ENCODE measurements around the gene CACNA1D.

CACNA1D gene

DNA sequence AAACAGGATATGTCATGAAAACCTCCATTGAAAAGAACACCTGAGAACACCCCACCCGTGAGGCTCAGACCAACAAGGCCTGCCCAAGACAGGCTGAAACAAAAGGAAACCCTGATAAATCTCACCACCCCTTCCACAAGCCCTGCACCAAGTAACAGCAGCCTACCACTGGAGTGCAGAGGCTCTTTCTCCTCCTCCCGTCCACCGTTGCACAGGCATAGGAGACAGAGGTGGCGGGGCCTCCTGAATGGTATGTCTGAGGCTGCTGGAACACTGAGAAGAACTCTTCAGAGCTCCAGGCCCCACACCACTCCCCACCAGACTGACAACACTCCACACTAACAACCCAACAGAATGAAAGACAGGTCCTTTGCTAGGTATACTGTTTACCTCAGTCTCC is 330.4 kb downstream of the CACNA1D start:
- no peak for ATAC-seq (ENCODE audit: low read depth)
- no peak overlapping the region for H3K27ac Mint-ChIP-seq
- no peak for DNase-seq (ENCODE audit: low spot score in 2 of 2)
- H3K36me3 Mint-ChIP-seq, result no peaks in the 10 kb centered on the region
- no peak overlapping the region for H3K4me3 Mint-ChIP-seq
- H3K27me3 Mint-ChIP-seq, result no peaks in the 10 kb centered on the region
- no peaks in the 10 kb centered on the region for H3K4me1 Mint-ChIP-seq
- H3K9me3 Mint-ChIP-seq, result no peaks in the 10 kb centered on the region

DNA sequence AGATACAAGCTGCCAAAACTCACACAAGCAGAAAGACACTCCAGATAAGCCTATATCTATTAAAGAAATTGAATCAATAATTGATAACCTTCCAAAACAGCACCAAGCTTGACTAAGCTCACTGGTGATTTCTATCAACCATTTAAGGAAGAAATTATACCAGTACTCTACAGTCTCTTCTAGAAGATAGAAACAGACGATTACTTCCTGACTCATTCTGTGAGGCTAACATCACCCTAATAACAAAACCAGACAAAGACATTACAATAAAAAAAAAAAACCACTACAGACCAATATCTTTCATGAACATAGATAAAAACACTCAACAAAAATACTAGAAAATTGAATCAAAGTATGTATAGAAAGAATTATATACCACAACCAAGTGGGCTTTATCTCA is 331.6 kb downstream of the CACNA1D start:
- H3K27me3 Mint-ChIP-seq, result no peaks in the 10 kb centered on the region
- H3K9me3 Mint-ChIP-seq, result no peaks in the 10 kb centered on the region
- no peak overlapping the region for H3K27ac Mint-ChIP-seq
- no peaks in the 10 kb centered on the region for H3K36me3 Mint-ChIP-seq
- no peak for ATAC-seq (ENCODE audit: low read depth)
- no peak for DNase-seq (ENCODE audit: low spot score in 2 of 2)
- no peak overlapping the region for H3K4me3 Mint-ChIP-seq
- H3K4me1 Mint-ChIP-seq, result no peaks in the 10 kb centered on the region

DNA sequence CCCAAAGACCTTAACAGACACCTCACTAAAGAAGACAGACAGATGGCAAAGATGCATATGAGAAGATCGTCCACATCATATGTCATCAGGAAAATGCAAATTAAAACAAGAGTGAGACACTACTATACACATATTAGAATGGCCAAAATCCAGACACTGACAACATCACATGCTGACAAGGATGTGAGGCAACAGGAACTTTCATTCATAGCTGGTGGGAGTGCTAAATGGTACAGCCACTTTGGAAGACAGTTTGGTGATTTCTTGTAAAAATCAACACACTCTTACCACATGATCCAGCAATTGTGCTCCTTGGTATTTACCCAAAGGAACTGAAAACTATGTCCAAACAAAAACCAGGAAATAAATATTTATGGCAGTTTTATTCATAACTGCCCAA is 334.2 kb downstream of the CACNA1D start:
- Mint-ChIP-seq H3K4me1 (no peaks in the 10 kb centered on the region), H3K27me3 (no peaks in the 10 kb centered on the region), H3K4me3 (no peak overlapping the region), H3K27ac (no peak overlapping the region), H3K36me3 (no peaks in the 10 kb centered on the region), H3K9me3 (no peaks in the 10 kb centered on the region)
- no peak for ATAC-seq (ENCODE audit: low read depth)
- DNase-seq (ENCODE audit: low spot score in 2 of 2), result no peak

DNA sequence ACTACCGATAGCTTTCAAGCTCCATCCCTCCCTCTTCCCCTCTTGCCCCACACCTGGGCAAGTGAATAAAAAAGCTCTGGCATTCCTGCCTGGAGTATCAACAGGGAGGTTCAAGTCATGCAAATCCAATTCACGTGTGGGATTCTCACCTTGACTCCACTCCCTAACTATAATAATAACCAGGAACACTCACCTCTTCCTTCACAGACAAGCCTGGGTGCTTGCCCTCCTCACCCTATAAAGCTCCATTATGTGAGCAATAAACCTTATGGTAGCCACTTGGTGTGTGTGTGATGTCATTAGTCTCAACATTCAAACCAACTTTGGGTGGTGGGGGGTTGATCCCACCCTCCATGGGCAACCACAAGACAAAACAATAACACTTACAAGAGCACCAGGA is 335.2 kb downstream of the CACNA1D start:
- H3K36me3 Mint-ChIP-seq, result no peaks in the 10 kb centered on the region

DNA sequence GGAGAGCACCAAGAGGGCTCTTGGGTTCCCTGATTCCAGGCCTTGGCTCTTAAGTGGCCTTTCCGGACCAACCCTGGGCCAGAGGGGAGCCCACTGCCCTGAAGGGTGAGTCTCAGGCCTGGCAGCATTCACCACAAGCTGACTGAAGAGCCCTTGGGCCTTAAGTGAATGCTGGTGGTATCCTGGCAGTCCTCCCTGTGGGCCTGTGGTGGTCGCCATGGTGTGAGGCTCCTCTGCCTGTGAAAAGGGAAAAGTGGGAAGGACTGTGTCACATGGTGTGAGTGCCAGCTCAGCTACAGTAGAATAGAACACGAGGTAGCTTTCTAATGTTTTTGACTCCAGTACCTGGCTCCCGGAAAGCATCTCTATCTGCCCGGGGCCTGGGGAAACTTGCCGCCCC is 336.5 kb downstream of the CACNA1D start:
- Mint-ChIP-seq H3K36me3 (no peaks in the 10 kb centered on the region), H3K27ac (no peak overlapping the region), H3K27me3 (no peaks in the 10 kb centered on the region), H3K9me3 (no peaks in the 10 kb centered on the region), H3K4me3 (no peak overlapping the region), H3K4me1 (no peaks in the 10 kb centered on the region)
- ATAC-seq (ENCODE audit: low read depth), result no peak
- DNase-seq (ENCODE audit: low spot score in 2 of 2), result no peak

More for the DNA sequence above, 335.2 kb downstream of the CACNA1D start:
- Mint-ChIP-seq H3K9me3 (no peaks in the 10 kb centered on the region), H3K4me3 (no peak overlapping the region), H3K27me3 (no peaks in the 10 kb centered on the region), H3K4me1 (no peaks in the 10 kb centered on the region), H3K27ac (no peak overlapping the region)
- ATAC-seq (ENCODE audit: low read depth), result no peak
- DNase-seq (ENCODE audit: low spot score in 2 of 2), result no peak

DNA sequence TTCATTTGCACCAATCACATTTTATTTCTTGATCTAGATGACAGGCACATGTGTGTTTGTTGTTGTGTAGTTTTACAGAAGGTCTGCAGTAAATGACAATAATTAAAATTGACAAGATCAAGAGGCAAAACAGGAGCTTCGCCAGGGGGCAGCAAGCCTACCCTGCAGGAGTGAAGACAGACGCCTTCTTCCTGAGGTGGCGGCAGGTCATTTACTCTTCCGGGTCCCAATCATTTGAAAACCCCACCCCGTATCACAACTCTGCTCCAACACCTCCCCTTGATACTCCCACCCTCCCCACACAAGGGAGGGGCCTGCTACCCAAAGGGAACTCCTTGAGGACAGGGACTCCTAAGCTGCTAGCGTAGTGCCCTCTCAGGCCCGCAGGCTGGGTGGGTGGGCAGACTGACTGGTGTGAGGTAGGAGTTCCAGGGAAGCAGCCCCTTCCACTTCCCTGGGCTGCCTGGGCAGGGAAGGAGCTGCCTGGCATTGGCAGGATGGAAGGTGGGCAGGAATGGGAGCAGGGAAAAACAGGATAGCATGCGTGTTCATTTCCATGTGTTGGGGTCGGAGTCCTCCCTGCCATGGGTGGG is 338.7 kb downstream of the CACNA1D start:
- DNase-seq (ENCODE audit: low spot score in 2 of 2) (no peak), ATAC-seq (ENCODE audit: low read depth) (no peak)
- Mint-ChIP-seq H3K9me3 (no peaks in the 10 kb centered on the region), H3K27ac (no peak overlapping the region), H3K36me3 (no peaks in the 10 kb centered on the region), H3K4me1 (no peaks in the 10 kb centered on the region), H3K4me3 (no peak overlapping the region), H3K27me3 (peaks cover 2% of the 10 kb centered on the region)

DNA sequence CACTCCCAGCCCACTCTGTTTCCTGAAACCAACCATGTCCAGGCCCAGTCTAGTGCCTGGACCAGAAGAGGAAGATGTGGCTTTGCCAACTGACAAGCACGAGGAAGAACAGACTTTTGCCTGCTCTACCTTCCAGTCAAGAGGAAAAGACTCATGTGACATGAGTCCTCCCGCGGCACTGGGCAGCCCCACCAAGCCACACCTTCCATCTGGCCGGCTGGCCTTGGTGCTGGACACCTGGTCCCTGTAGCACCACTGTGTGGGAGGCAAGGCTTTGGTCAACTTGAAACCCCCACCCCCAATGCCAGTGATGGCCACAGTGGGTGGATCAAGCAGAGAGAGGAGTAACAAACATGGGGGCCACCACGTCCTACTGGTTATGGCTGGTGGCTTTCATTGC is 339.3 kb downstream of the CACNA1D start:
- Mint-ChIP-seq H3K4me3 (no peak overlapping the region), H3K4me1 (no peaks in the 10 kb centered on the region), H3K27me3 (peaks cover 2% of the 10 kb centered on the region), H3K27ac (no peak overlapping the region), H3K9me3 (no peaks in the 10 kb centered on the region), H3K36me3 (no peaks in the 10 kb centered on the region)
- no peak for ATAC-seq (ENCODE audit: low read depth)
- no peak for DNase-seq (ENCODE audit: low spot score in 2 of 2)

DNA sequence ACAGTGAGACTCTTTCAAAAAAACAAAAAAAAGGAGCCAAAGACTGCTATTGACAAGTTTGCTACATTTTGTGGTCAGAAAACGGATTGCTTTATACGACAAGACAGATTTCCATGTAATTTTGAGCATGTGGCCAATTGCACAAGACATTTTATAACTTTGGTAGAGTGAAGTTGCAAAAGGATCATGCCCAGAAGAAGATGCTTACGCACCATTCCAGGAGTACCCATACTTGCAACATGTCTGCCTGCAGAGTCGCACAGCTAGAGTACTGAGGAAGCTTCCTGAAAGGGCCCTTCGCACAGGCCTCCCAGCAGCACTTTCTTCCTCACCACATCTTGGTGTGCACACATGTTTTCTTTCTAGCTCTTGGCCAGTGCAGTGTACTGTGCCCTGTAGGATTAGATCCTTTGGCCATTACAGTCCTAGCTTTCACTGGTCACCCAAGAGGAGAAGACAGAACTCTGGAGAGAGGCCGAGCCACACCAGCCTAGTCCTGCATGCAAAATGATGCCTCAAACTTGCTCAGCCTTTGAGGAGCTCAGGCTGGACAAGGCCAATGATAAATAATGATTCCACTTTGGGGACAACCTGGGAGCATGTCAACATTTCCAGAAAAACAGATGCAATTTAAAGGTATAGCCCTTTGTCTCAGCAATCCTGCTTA is 340.2 kb downstream of the CACNA1D start:
- H3K27ac Mint-ChIP-seq, result no peak overlapping the region
- no peak for ATAC-seq (ENCODE audit: low read depth)
- no peak for DNase-seq (ENCODE audit: low spot score in 2 of 2)
- H3K4me3 Mint-ChIP-seq, result no peak overlapping the region
- H3K9me3 Mint-ChIP-seq, result no peaks in the 10 kb centered on the region
- peaks cover 2% of the 10 kb centered on the region for H3K27me3 Mint-ChIP-seq
- H3K4me1 Mint-ChIP-seq, result no peaks in the 10 kb centered on the region
- no peaks in the 10 kb centered on the region for H3K36me3 Mint-ChIP-seq

DNA sequence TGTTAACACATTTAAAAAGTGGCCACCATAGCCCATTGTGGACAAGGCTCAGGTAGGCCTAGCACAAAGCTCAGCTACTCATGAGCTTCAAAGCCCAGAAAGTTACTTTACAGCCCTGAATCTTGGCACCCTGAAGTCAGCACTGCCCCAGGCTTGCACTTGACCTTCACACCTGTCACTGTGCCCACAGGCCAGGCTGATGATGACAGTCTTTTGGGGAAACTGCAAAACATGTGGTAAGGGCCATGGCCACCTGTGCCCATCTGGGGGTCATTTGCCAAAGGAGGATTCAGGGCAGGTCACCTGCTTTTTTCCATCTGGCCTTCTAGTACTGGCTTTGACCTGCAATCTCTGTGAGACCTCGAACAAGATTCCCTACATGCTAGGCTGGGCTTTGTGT is 340.8 kb downstream of the CACNA1D start:
- no peaks in the 10 kb centered on the region for H3K9me3 Mint-ChIP-seq
- no peaks in the 10 kb centered on the region for H3K4me1 Mint-ChIP-seq
- no peaks in the 10 kb centered on the region for H3K36me3 Mint-ChIP-seq
- peaks cover 4% of the 10 kb centered on the region for H3K27me3 Mint-ChIP-seq
- no peak overlapping the region for H3K27ac Mint-ChIP-seq
- H3K4me3 Mint-ChIP-seq, result no peak overlapping the region
- no peak for ATAC-seq (ENCODE audit: low read depth)
- DNase-seq (ENCODE audit: low spot score in 2 of 2), result no peak

DNA sequence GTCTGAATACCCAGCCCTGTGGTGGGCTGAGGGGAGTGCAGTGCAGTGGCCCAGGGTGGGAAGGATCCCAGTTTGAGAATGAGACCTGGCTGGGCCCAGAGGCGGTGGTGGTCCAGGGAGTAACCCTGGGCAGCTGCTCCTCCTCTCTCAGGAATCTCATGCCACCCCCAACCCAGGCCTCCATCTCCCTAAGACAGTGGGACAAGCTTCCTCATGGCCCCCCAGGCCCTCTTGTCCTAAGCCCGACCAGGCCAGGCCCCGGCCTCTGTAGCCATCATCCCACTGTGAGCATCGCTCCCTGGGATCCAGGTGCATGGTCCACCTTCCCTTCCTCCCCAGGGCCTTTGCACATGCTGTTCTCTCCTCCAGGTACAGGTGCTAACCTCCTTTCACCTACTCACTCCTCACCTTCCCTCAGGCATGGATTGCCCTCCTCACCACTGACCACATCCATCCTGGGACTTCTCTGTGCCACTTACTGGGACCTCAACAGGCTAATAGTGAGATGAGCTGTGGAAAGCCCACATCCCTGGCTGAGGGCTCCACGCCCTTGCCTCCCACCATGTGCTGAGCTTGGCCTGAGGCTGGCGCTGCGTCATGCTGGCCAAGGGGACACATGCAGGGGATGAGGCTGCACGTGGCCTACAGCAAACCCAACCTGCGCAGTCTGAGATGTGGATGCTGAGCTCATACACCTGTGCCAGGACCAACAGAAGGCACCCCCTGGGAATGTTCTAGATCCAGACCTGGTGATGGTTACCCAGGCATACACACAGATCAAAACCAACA is 341.9 kb downstream of the CACNA1D start:
- no peaks in the 10 kb centered on the region for H3K9me3 Mint-ChIP-seq
- DNase-seq (ENCODE audit: low spot score in 2 of 2), result no peak
- peaks cover 4% of the 10 kb centered on the region for H3K27me3 Mint-ChIP-seq
- no peak overlapping the region for H3K27ac Mint-ChIP-seq
- no peak for ATAC-seq (ENCODE audit: low read depth)
- H3K36me3 Mint-ChIP-seq, result no peaks in the 10 kb centered on the region
- no peak overlapping the region for H3K4me3 Mint-ChIP-seq
- no peaks in the 10 kb centered on the region for H3K4me1 Mint-ChIP-seq

DNA sequence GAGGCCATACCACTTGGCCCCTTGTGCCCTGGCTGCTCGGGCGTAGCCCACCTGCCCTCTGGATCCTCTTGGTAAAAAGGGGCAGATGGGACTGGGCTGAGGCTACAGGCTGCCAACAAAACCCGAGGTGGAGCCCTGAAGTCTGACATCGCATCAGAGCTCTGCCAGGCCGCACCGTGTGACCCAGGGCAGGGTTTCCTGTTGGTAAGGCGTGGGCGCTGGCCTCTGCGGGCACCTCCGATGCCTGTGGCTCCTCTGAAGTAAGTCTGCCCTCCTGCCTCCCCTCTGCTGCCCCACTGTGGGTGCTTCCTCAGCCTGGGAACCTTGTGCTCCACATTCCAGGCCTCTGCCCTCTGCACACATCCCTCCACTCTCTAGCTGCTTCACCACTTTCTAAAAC is 342.9 kb downstream of the CACNA1D start:
- peaks cover 5% of the 10 kb centered on the region for H3K27me3 Mint-ChIP-seq
- ATAC-seq (ENCODE audit: low read depth) (no peak), DNase-seq (ENCODE audit: low spot score in 2 of 2) (no peak)
- H3K4me3 Mint-ChIP-seq, result no peak overlapping the region
- H3K36me3 Mint-ChIP-seq, result no peaks in the 10 kb centered on the region
- no peak overlapping the region for H3K27ac Mint-ChIP-seq
- H3K4me1 Mint-ChIP-seq, result no peaks in the 10 kb centered on the region
- H3K9me3 Mint-ChIP-seq, result no peaks in the 10 kb centered on the region

DNA sequence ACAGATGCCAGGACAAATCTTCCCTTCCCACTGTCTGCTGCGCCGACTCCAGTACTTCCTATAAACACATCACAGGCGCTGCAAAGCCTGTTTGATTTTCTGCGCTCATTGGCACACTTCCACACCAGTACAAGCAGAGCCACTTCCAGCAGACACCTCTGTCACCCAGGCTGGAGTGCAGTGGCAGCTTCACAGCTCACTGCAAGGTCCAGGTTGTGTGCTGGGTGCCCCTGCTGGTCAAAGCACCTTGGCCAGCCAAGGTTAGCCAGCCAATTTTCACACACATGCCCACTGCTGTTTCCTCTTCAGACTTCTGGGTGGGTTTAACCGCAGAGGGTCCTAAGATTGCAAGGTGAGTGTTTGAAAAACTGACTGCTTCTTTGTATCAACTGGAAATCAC is 346.9 kb downstream of the CACNA1D start:
- Mint-ChIP-seq H3K36me3 (no peaks in the 10 kb centered on the region), H3K4me3 (no peak overlapping the region), H3K27me3 (peaks cover 6% of the 10 kb centered on the region), H3K4me1 (peaks cover 14% of the 10 kb centered on the region), H3K27ac (no peak overlapping the region), H3K9me3 (no peaks in the 10 kb centered on the region)
- ATAC-seq (ENCODE audit: low read depth) (no peak), DNase-seq (ENCODE audit: low spot score in 2 of 2) (no peak)

DNA sequence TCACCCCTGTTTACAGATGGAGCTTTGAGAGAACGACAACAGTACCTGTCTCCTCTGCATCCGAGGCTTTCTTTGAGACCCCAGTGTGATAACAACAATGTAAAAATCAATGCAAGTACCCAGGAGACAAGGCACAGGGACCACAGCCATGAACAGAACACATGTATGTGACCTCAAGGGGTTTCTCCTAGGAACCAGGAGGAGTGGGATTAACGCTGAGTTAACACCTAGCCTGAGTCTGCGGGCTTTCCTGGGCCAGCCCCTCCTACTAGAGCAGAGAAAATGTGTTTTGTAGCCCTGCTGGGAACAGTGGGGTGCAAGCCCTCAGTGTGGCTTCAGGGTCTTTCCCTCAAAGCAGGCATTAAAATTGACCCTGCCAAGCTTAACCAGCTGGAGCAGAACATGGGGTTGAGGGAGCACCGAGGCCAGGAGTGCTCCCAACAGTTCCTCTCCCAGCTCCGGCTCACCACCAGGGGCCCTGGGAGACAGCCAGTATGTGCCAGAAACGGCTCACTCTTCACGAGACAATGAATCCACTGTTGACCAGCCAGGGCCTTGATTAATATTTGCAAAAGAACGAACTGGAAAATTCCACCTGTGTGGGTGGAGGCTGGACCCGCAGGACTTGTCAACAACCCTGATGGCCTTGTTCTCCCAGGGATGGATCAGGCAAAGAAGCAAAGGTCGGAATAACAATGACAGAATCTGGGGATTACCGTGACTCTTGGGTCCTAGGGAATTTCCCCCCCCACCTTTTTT is 348.2 kb downstream of the CACNA1D start:
- H3K27me3 Mint-ChIP-seq, result peaks cover 10% of the 10 kb centered on the region
- peaks cover 14% of the 10 kb centered on the region for H3K4me1 Mint-ChIP-seq
- no peak overlapping the region for H3K27ac Mint-ChIP-seq
- no peak for DNase-seq (ENCODE audit: low spot score in 2 of 2)
- no peaks in the 10 kb centered on the region for H3K36me3 Mint-ChIP-seq
- no peak for ATAC-seq (ENCODE audit: low read depth)
- no peaks in the 10 kb centered on the region for H3K9me3 Mint-ChIP-seq
- H3K4me3 Mint-ChIP-seq, result no peak overlapping the region

All from memory B cell (primary cell).